SH-SY5Y (cell line): Measurements from ENCODE around the gene MACROD2.

Experiments used
- GATA2 ChIP-seq: IDR thresholded peaks from 2 replicates; pipeline ENCODE4 v1.6.1; 2011; ENCODE audit warnings: mild to moderate bottlenecking, low read depth, low read length
- GATA3 ChIP-seq: IDR thresholded peaks from 2 replicates; pipeline ENCODE4 v1.6.1; 2011; ENCODE audit warnings: low read depth, mild to moderate bottlenecking, low read length, moderate library complexity

GRCh38 chr20:14412065-14412681 is 416.9 kb downstream of the MACROD2 start:
- no peak for TF ChIP-seq GATA2
- no peak for TF ChIP-seq GATA3
